ENCODE measurements around the gene ANTXRL.

ANTXRL gene

DNA sequence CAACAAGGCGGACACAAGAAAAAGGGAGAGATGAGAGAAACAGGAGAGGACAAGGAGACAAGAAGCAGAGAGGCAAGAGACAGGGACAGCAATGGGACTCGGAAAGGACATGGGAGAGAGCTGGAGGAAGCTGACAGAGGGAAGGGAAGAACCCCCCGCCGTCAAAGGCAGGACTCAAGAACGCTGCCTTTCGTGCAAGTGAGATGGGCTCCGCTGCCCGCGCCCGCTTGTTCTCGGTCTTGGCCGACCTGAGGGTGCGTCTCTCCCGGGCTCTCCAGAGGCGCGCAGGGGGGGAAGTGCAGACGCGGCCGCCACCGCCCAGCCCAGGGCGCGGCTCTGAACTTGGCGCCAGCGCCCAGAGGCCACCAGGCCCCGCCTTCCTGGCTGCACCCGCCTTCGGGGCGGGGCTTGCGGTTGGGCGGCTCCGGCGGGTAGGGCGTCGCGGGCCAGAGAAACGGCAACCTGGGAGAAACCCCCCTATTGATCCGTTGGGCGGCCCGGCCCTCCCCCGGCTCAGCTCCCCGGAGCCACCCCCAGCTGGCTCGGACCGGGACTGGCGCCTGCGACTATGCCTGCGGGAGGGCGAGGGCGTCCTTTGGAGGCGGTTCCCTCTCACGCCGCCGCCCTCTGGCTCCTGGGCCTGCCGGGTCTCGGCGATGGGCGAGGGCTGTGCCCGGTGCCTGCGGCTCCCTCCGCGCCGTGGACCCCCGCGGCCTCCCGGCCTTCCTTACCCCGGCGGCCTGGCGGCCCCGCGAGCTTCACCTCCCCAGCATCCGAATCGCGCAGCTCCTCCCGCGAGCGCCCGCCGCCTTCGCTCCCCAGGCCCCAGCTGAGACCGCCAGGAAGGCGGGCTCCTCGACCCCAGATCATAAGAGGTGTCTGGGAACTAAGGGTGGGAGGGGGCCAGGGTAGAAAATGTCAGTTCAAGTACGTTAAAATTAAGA is 2.2 kb upstream of the ANTXRL start:
- TF ChIP-seq, protein P1, sequence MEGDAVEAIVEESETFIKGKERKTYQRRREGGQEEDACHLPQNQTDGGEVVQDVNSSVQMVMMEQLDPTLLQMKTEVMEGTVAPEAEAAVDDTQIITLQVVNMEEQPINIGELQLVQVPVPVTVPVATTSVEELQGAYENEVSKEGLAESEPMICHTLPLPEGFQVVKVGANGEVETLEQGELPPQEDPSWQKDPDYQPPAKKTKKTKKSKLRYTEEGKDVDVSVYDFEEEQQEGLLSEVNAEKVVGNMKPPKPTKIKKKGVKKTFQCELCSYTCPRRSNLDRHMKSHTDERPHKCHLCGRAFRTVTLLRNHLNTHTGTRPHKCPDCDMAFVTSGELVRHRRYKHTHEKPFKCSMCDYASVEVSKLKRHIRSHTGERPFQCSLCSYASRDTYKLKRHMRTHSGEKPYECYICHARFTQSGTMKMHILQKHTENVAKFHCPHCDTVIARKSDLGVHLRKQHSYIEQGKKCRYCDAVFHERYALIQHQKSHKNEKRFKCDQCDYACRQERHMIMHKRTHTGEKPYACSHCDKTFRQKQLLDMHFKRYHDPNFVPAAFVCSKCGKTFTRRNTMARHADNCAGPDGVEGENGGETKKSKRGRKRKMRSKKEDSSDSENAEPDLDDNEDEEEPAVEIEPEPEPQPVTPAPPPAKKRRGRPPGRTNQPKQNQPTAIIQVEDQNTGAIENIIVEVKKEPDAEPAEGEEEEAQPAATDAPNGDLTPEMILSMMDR (IDR thresholded peaks at IDR 0.05) = no peak
- Mint-ChIP-seq H3K36me3 (ENCODE audit: low read depth) (no peaks in the 10 kb centered on the region), H3K27me3 (ENCODE audit: low read depth, poor library complexity) (peaks cover 92% of the 10 kb centered on the region), H3K4me3 (peak overlapping the region; percentile 83), H3K4me1 (peaks cover 9% of the 10 kb centered on the region), H3K9me3 (no peaks in the 10 kb centered on the region), H3K27ac (no peak overlapping the region)
- peak; percentile 84 for DNase-seq

DNA sequence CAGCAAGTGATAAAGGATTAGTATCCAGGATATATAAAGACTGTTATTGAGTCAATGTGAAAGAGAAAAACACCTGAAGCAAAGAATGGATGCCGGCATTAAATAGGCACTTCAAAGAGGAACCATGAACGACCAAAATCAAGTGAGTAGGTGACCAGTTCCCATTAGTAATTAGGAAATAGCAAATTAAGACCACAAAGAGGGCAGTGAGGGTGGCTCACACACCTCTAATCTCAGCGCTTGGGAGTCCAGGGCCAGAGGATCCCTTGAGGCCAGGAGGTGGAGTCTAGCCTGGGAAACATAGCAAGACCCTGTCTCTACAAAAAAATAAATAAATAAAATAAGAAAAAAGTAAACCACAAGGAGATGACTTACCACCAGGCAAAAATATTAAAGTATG is 1.5 kb upstream of the ANTXRL start:
- Mint-ChIP-seq H3K27me3 (ENCODE audit: low read depth, poor library complexity) (peaks cover 87% of the 10 kb centered on the region), H3K27ac (no peak overlapping the region), H3K9me3 (no peaks in the 10 kb centered on the region), H3K4me3 (peak overlapping the region; percentile 71), H3K4me1 (peaks cover 9% of the 10 kb centered on the region), H3K36me3 (ENCODE audit: low read depth) (no peaks in the 10 kb centered on the region)
- no peak for DNase-seq
- TF ChIP-seq, protein P1 (IDR thresholded peaks at IDR 0.05) = no peak

DNA sequence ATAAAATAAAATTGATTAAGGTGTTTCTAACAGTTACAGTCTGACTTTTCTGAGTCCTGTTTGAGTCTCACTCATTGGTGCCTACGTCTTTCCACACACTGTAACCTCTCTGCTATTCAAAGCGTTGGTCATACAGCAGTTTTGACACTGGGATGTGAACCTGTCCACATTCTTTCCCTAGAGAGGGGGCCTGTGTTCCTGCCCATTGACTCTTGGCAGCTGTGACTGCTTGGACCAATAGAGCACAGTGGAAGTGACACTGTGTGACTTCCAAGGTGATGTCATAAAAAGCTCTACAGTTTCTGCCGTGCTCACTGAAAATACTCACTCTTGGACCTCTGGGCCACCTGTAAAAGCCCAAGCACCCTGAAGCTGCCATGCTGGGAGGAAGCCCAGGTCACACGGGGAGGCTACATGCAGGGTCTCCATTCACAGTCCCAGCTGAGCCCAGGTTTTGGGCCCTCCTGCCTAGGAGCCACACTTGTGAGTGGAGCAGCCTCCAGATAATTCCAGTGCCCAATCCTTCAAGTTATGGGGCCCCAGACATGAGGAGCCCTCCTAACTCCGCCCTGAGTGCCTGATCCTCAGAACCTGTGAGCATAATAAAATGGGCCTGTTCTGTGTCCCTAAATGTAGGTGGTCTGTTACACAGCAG is 704 bp upstream of the ANTXRL start:
- Mint-ChIP-seq H3K36me3 (ENCODE audit: low read depth) (no peaks in the 10 kb centered on the region), H3K27ac (no peak overlapping the region), H3K27me3 (ENCODE audit: low read depth, poor library complexity) (peaks cover 82% of the 10 kb centered on the region), H3K4me3 (no peak overlapping the region), H3K4me1 (peaks cover 9% of the 10 kb centered on the region), H3K9me3 (no peaks in the 10 kb centered on the region)
- DNase-seq = no peak
- TF ChIP-seq, protein P1 (IDR thresholded peaks at IDR 0.05) = no peak

DNA sequence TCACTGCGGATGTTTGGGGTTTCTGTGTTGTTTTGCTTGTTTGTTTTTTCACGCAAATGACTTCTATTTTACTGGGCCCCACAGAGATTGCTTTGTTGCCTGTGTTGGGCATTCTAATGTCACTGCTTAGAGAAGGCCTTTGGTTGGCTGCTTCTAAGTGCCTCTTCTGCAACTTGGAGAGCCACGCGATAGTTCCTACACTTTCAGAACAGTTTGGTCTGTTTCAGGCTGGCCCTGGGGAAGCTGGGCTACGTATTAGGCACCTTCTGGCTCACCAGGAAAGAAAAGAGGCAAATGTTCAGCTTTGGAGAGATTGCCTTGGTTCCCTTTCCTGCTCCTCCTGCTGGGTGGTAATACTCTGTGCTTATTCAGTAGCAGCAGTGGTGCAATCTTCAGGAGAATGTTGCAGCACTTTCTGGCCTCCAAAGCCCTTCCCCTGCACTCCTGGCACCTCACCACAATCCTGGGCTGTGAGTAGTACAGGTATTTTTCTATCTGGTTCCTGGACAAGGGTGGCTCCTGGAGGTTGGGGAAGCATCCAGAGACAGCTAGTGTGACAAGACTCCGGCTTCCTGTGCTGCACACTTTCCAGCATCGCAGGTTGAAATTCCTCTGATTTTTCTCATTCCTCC is 1.2 kb downstream of the ANTXRL start:
- TF ChIP-seq, protein P1 (IDR thresholded peaks at IDR 0.05) = no peak
- peaks cover 76% of the 10 kb centered on the region for H3K27me3 Mint-ChIP-seq (ENCODE audit: low read depth, poor library complexity)
- H3K4me1 Mint-ChIP-seq = peaks cover 23% of the 10 kb centered on the region
- H3K4me3 Mint-ChIP-seq = no peak overlapping the region
- no peaks in the 10 kb centered on the region for H3K9me3 Mint-ChIP-seq
- H3K36me3 Mint-ChIP-seq (ENCODE audit: low read depth) = no peaks in the 10 kb centered on the region
- H3K27ac Mint-ChIP-seq = no peak overlapping the region
- no peak for DNase-seq

DNA sequence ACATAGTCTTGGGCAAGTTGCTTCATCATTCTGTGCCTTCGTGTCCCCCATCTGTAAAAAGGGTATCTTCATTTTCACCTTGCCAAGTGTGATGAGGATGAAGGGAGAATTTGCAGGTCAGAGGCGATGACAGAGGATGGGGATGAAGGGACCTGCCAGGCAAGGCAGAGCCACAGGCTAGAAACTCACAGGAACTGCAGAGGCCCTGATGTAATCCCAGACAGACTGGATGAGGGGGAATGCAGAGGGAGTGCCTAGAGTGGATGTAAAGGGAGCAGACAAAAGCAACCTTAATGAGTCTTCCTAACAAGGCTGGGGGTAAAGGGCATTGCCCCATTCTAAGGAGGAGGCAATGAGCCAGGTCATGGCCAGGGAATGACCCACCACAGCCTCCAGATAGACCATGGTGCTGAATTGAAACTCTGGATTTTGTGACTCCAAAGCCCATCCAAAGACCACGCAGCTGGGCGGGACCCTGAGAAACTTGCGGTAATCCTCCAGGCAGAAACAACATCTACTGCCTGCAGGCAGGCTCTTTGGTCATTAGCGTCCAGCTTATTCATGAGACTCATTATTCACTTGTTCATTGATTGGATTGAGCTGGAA is 1.9 kb downstream of the ANTXRL start:
- Mint-ChIP-seq H3K36me3 (ENCODE audit: low read depth) (no peaks in the 10 kb centered on the region), H3K27ac (no peak overlapping the region), H3K27me3 (ENCODE audit: low read depth, poor library complexity) (peaks cover 68% of the 10 kb centered on the region), H3K4me3 (no peak overlapping the region), H3K9me3 (no peaks in the 10 kb centered on the region), H3K4me1 (peaks cover 28% of the 10 kb centered on the region)
- TF ChIP-seq, protein P1 (IDR thresholded peaks at IDR 0.05) = no peak
- DNase-seq = no peak

All from nephron progenitor cell (in vitro differentiated cells).